Measurements from ENCODE around the gene MICAL3. TPM values are rescaled to one million over a fixed set of nuclear protein-coding genes. Genes with fewer than 3 reads are reported as not detected.

The MICAL3 gene
- total RNA-seq, 1 donor from 2014 or later: 33.6 TPM

DNA sequence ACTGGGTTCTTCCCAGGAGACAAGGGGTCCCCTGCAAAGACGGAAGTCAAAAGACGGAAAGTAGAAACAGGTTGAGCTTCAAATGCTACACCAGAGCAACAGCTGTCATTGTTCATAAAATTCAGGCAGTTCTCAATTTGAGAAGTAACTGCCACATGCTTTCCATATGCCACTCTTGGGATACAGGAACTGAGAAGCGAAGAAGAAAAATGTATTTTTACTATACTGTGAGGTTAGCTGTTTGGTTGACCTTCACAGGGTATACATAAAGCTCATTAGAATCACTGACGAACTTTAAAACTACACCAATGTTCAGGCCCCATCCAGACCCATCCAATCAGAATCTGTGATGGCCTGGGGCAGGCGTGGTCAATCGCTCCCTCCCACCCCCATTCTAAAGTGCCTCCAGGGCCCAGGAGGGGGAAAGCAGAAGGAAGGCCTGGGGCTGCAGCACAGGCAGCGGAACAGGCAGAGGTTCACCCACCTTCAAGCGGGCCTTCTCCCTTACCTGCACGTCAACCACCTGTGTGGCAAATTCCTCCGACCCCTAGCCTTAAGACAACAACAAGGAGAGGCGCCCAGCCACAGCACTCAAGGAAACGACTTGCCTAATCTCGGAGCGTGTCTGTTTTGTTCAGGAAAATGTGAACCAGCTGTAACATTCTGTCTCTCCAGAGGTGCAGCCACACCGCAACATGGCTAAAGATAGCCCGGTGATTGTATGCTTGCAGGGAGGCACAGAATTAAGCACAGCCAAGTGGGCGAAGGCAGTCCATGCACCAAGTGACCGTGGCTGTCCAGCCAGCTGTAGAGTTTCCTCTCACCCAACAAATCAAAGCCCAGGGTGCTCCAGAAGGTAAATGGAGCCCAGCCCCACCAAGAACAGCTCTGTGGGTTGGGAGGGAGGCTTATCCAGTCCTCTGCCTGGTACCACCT is 82.6 kb downstream of the MICAL3 start:
- no peak for TF ChIP-seq EZH2phosphoT487 (IDR thresholded peaks at IDR 0.05)
- TF ChIP-seq EZH2 (IDR thresholded peaks at IDR 0.05): no peak
- no peak for TF ChIP-seq CTCF (IDR thresholded peaks at IDR 0.05)
- Mint-ChIP-seq H3K9me3 (peaks cover 2% of the 10 kb centered on the region), H3K4me3 (no peak overlapping the region), H3K27me3 (ENCODE audit: insufficient read depth, low read depth) (no peaks in the 10 kb centered on the region), H3K36me3 (peaks cover 2% of the 10 kb centered on the region), H3K27ac (no peak overlapping the region), H3K4me1 (peaks cover 43% of the 10 kb centered on the region)
- H3K36me3 ChIP-seq: no peaks in the 10 kb centered on the region
- H3K27me3 ChIP-seq: no peaks in the 10 kb centered on the region
- no peak overlapping the region for H3K4me2 ChIP-seq
- H3K4me3 ChIP-seq: no peak overlapping the region
- no peak overlapping the region for H2AFZ ChIP-seq (replicated peaks)
- H3K9me3 ChIP-seq (ENCODE audit: low read depth): no peaks in the 10 kb centered on the region
- H3K27ac ChIP-seq: no peak overlapping the region
- peaks cover 97% of the 10 kb centered on the region for H3K79me2 ChIP-seq (ENCODE audit: low read depth)
- peaks cover 50% of the 10 kb centered on the region for H3K4me1 ChIP-seq
- peaks cover 9% of the 10 kb centered on the region for H3F3A ChIP-seq (ENCODE audit: low read depth)
- no peak for DNase-seq (ENCODE audit: low spot score)
- no peak overlapping the region for H3K9ac ChIP-seq
- peaks cover 81% of the 10 kb centered on the region for H4K20me1 ChIP-seq (ENCODE audit: low read depth)

DNA sequence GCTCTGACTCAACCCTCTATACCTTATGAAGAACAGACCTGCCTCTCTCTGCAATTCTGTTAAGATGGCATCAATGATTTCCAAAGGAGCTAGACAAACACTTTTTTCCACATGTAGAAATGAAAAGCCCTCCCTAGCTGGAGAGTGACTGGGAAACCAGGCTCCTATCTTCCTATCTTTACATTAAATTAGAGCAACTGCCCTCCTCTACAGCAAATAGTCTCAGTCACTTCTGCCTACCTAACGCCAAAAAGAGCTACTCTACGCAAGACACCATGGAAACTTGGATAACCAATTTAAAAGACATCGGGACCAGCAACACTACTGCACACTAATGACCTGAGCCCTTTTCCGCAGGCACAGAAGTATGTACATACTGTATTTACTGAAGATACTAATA is 84.8 kb downstream of the MICAL3 start:
- Mint-ChIP-seq H3K27me3 (ENCODE audit: insufficient read depth, low read depth) (no peaks in the 10 kb centered on the region), H3K27ac (no peak overlapping the region), H3K9me3 (peaks cover 10% of the 10 kb centered on the region), H3K36me3 (peaks cover 4% of the 10 kb centered on the region), H3K4me3 (no peak overlapping the region), H3K4me1 (peaks cover 21% of the 10 kb centered on the region)
- Histone ChIP-seq H3K9ac (no peak overlapping the region), H3K27me3 (no peaks in the 10 kb centered on the region), H3K27ac (no peak overlapping the region), H3K79me2 (ENCODE audit: low read depth) (peaks cover 85% of the 10 kb centered on the region), H3K4me3 (no peak overlapping the region), H3K4me1 (peaks cover 29% of the 10 kb centered on the region), H4K20me1 (ENCODE audit: low read depth) (peaks cover 60% of the 10 kb centered on the region), H3K36me3 (no peaks in the 10 kb centered on the region), H2AFZ (replicated peaks) (no peak overlapping the region), H3F3A (ENCODE audit: low read depth) (peaks cover 9% of the 10 kb centered on the region), H3K4me2 (no peak overlapping the region), H3K9me3 (ENCODE audit: low read depth) (no peaks in the 10 kb centered on the region)
- TF ChIP-seq EZH2 (IDR thresholded peaks at IDR 0.05) (no peak), EZH2phosphoT487 (IDR thresholded peaks at IDR 0.05) (no peak), CTCF (IDR thresholded peaks at IDR 0.05) (no peak)
- no peak for DNase-seq (ENCODE audit: low spot score)

DNA sequence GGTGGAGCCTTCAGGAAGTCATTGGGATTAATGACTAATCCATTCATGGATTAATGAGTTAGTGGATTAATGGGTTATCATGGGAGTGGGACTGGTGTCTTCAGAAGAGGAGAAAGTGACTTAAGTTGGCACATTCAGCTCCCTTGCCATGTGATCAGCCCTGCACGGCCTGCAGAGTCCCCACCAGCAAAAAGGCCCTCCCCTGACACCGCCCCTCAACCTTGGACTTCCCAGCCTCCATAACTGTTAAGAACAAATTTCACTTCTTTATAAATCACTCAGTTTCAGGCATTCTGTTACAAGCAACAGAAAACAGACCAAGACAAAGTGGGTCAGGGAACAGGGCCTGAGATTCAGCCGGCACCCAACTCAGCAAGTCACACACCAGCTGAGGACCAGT is 85.3 kb downstream of the MICAL3 start:
- Mint-ChIP-seq H3K36me3 (peaks cover 4% of the 10 kb centered on the region), H3K27ac (no peak overlapping the region), H3K4me3 (no peak overlapping the region), H3K9me3 (peaks cover 16% of the 10 kb centered on the region), H3K4me1 (peaks cover 16% of the 10 kb centered on the region), H3K27me3 (ENCODE audit: insufficient read depth, low read depth) (no peaks in the 10 kb centered on the region)
- Histone ChIP-seq H3K27me3 (no peaks in the 10 kb centered on the region), H2AFZ (replicated peaks) (no peak overlapping the region), H3K27ac (no peak overlapping the region), H3K79me2 (ENCODE audit: low read depth) (peaks cover 85% of the 10 kb centered on the region), H3K9ac (no peak overlapping the region), H3K36me3 (no peaks in the 10 kb centered on the region), H3K4me3 (no peak overlapping the region), H3F3A (ENCODE audit: low read depth) (peaks cover 8% of the 10 kb centered on the region), H3K4me1 (peaks cover 24% of the 10 kb centered on the region), H3K4me2 (no peak overlapping the region), H4K20me1 (ENCODE audit: low read depth) (peaks cover 54% of the 10 kb centered on the region), H3K9me3 (ENCODE audit: low read depth) (no peaks in the 10 kb centered on the region)
- TF ChIP-seq EZH2phosphoT487 (IDR thresholded peaks at IDR 0.05): no peak
- no peak for TF ChIP-seq EZH2 (IDR thresholded peaks at IDR 0.05)
- TF ChIP-seq CTCF (IDR thresholded peaks at IDR 0.05): no peak
- no peak for DNase-seq (ENCODE audit: low spot score)

Measured in neural progenitor cell (in vitro differentiated cells).